GM18520 (cell line): ENCODE data around the gene MAN1A2.

ENCODE experiments used
- ATAC-seq: cut with Tn5 transposase; IDR thresholded peaks from one replicate; pipeline ENCODE4 v1.9.1; 2021; ENCODE audit not compliant: unreplicated experiment

MAN1A2 gene

GRCh38 chr1:117573386-117574023 lies 206.3 kb downstream of the MAN1A2 start:
- no peak for ATAC-seq

GRCh38 chr1:117574161-117574835 lies 207.0 kb downstream of the MAN1A2 start:
- no peak for ATAC-seq

GRCh38 chr1:117575586-117576225 lies 208.5 kb downstream of the MAN1A2 start:
- ATAC-seq, result no peak

GRCh38 chr1:117576236-117576635 lies 209.0 kb downstream of the MAN1A2 start:
- ATAC-seq, result no peak

- ATAC-seq, result no peak
Observed at GRCh38 chr1:117577191-117577885, 210.1 kb downstream of the MAN1A2 start.

- ATAC-seq, result no peak
Observed at GRCh38 chr1:117578466-117578865, 211.2 kb downstream of the MAN1A2 start.
